Fibroblast of lung (primary cell): ENCODE data around the gene TLE6. TPM values are rescaled to one million over a fixed set of nuclear protein-coding genes. Genes with fewer than 3 reads are reported as not detected.

Experiments
- DNase-seq, 2 donors: peaks; one replicate each; pipeline versions ENCODE4 v3.0.0 to v3.0.0-alpha.2; 2010; ENCODE audit warnings: low read depth in 2 of 2
- H2AFZ ChIP-seq: 2 replicates; pipeline ENCODE4 v1.5.1; 2012; ENCODE audit warnings: low read length, control low read depth, inconsistent platforms
- H3K27ac ChIP-seq: 2 replicates; pipeline ENCODE4 v1.5.1; 2011; ENCODE audit warnings: low read length, control low read depth; ENCODE audit not compliant: insufficient read depth
- H3K27me3 ChIP-seq: 2 replicates; pipeline ENCODE4 v1.5.1; 2011; ENCODE audit warnings: mild to moderate bottlenecking, low read length; ENCODE audit not compliant: control insufficient read depth, insufficient read depth
- H3K36me3 ChIP-seq: 2 replicates; pipeline ENCODE4 v1.5.1; 2011; ENCODE audit warnings: low read length; ENCODE audit not compliant: control insufficient read depth, insufficient read depth
- H3K4me1 ChIP-seq: 2 replicates; pipeline ENCODE4 v1.5.1; 2011; ENCODE audit warnings: low read length; ENCODE audit not compliant: control insufficient read depth, insufficient read depth; ENCODE audit errors: extremely low read depth
- H3K4me2 ChIP-seq: 2 replicates; pipeline ENCODE4 v1.5.1; 2011; ENCODE audit warnings: low read length, control low read depth; ENCODE audit not compliant: insufficient read depth; ENCODE audit errors: extremely low read depth
- H3K4me3 ChIP-seq, 4 experiments: fragments of 200-600 bp in 1 of 4; sonication (generic) in 1 of 4; replicated peaks in 1 of 4; 2 replicates each; pipeline ENCODE4 v1.5.1; 2011 to 2016; ENCODE audit warnings: low read length in 4 of 4, low read depth in 3 of 4, mild to moderate bottlenecking in 3 of 4, control low read depth in 2 of 4, inconsistent platforms in 1 of 4, mixed read lengths in 1 of 4; ENCODE audit not compliant: insufficient read depth in 1 of 4; ENCODE audit errors: control extremely low read depth in 1 of 4
- H3K79me2 ChIP-seq: 2 replicates; pipeline ENCODE4 v1.5.1; 2012; ENCODE audit warnings: mild to moderate bottlenecking, low read length, inconsistent platforms; ENCODE audit not compliant: control insufficient read depth, insufficient read depth
- H3K9ac ChIP-seq: 2 replicates; pipeline ENCODE4 v1.5.1; 2011; ENCODE audit warnings: mild to moderate bottlenecking, low read length, control low read depth; ENCODE audit not compliant: insufficient read depth
- H3K9me3 ChIP-seq: 2 replicates; pipeline ENCODE4 v1.5.1; 2012; ENCODE audit warnings: low read depth, low read length; ENCODE audit not compliant: control insufficient read depth, insufficient read depth
- H4K20me1 ChIP-seq: 2 replicates; pipeline ENCODE4 v1.5.1; 2011; ENCODE audit warnings: low read length; ENCODE audit not compliant: control insufficient read depth, insufficient read depth; ENCODE audit errors: extremely low read depth
- EZH2 ChIP-seq: IDR thresholded peaks from 2 replicates; pipeline ENCODE4 v1.5.1; 2012; ENCODE audit warnings: low read length, control low read depth, mild to moderate bottlenecking; ENCODE audit errors: missing control alignments
- polyA plus RNA-seq, 2 donors: library from polyadenylated mRNA; depleted of rRNA in 1 of 2; stranded (reverse) in 1 of 2; unstranded in 1 of 2; fragments of >200 nt; gene quantifications; 2 replicates each; pipeline ENCODE4 v1.2.1, GENCODE V29; 2011 to 2012; ENCODE audit warnings: missing spikeins in 1 of 2
- total RNA-seq: library from RNA; depleted of rRNA; stranded (reverse); fragments of >200 nt; gene quantifications from 2 replicates; pipeline ENCODE4 v1.2.1, GENCODE V29; 2014
- TF ChIP-seq, protein P1 (sequence below), 2 donors: IDR thresholded peaks in 1 of 2; conservative IDR thresholded peaks in 1 of 2; 1 replicate in 1 of 2; 2 replicates in 1 of 2; pipeline ENCODE4 v1.5.1; 2011 to 2012; ENCODE audit warnings: low read length in 2 of 2, control low read depth in 1 of 2, inconsistent platforms in 1 of 2, low read depth in 1 of 2, mild to moderate bottlenecking in 1 of 2

TLE6 gene
- total and polyA plus RNA-seq, 2 donors (not counting 1 experiment from before 2014, with no cell fraction given) = 0.56 to 1.7 TPM

DNA sequence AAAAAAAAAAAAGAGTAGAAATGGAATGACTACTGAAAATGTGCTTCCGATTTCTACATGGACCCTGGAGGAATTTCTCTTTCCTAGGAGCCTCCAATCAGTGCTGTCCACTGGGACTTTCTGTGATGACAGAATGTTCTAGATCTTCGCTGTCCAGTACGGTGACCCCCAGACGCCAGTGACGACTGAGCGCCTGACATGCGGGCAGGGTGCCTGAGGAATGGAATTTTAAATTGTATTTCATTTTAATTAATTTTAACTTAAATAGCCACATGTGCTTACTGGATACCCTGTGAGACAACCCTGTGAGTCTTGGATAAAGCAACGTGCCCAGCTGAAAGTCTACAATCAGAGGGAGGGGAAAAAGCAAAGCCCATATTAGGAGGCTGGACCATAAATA, 4.1 kb upstream of the TLE6 start:
- Histone ChIP-seq H3K4me2 (no peak overlapping the region), H2AFZ (no peak overlapping the region), H3K79me2 (no peaks in the 10 kb centered on the region), H3K36me3 (no peaks in the 10 kb centered on the region), H3K4me3 (no peak overlapping the region), H3K9ac (no peak overlapping the region), H3K27ac (no peak overlapping the region), H3K27me3 (no peaks in the 10 kb centered on the region), H3K4me1 (peaks cover 6% of the 10 kb centered on the region), H3K9me3 (no peaks in the 10 kb centered on the region), H4K20me1 (no peaks in the 10 kb centered on the region)
- TF ChIP-seq, protein P1, sequence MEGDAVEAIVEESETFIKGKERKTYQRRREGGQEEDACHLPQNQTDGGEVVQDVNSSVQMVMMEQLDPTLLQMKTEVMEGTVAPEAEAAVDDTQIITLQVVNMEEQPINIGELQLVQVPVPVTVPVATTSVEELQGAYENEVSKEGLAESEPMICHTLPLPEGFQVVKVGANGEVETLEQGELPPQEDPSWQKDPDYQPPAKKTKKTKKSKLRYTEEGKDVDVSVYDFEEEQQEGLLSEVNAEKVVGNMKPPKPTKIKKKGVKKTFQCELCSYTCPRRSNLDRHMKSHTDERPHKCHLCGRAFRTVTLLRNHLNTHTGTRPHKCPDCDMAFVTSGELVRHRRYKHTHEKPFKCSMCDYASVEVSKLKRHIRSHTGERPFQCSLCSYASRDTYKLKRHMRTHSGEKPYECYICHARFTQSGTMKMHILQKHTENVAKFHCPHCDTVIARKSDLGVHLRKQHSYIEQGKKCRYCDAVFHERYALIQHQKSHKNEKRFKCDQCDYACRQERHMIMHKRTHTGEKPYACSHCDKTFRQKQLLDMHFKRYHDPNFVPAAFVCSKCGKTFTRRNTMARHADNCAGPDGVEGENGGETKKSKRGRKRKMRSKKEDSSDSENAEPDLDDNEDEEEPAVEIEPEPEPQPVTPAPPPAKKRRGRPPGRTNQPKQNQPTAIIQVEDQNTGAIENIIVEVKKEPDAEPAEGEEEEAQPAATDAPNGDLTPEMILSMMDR (conservative IDR thresholded peaks at IDR 0.05 in 1 of 2, IDR thresholded peaks at IDR 0.05 in 1 of 2; ENCODE audit: low read depth in 1 of 2, low read length in 2 of 2) = no peak
- no peak for TF ChIP-seq EZH2
- DNase-seq = no peak

DNA sequence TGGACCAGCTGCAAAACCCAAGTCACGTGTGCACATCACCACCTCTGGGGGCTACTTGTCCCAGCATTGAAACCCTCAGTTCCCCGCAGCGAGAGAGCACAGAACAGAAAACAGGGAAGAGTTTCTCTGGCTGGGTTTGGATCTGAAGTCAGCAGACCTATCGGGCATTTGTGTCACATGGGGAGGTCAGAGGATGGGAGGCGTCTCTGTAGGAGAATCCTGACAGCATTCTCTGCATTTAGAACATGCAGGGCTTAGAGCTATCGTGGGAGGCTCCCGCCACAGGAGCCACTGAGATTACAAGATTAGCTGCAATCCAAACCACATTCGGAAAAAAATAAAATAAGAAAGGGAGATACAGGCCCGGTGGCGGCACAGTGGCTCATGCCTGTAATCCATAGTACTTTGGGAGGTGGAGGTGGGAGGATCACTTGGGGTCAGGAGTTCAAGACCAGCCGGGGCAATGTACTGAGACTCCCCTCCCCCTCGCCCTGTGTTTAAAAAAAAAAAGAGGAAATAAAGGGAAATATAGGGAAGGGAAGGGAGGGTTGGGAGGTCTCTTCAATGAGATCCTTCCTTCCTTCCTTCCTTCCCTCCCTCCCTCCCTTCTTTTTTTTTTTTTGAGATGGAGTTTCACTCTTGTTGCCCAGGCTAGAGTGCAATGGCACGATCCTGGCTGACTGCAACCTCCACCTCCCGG, 2.9 kb upstream of the TLE6 start:
- no peak overlapping the region for H2AFZ ChIP-seq
- H3K4me3 ChIP-seq = no peak overlapping the region
- no peaks in the 10 kb centered on the region for H4K20me1 ChIP-seq
- H3K27ac ChIP-seq = no peak overlapping the region
- no peak overlapping the region for H3K4me2 ChIP-seq
- no peaks in the 10 kb centered on the region for H3K27me3 ChIP-seq
- no peaks in the 10 kb centered on the region for H3K79me2 ChIP-seq
- H3K9ac ChIP-seq = no peak overlapping the region
- H3K36me3 ChIP-seq = no peaks in the 10 kb centered on the region
- H3K9me3 ChIP-seq = no peaks in the 10 kb centered on the region
- peaks cover 6% of the 10 kb centered on the region for H3K4me1 ChIP-seq
- TF ChIP-seq, protein P1 (conservative IDR thresholded peaks at IDR 0.05 in 1 of 2, IDR thresholded peaks at IDR 0.05 in 1 of 2; ENCODE audit: low read depth in 1 of 2, low read length in 2 of 2) = no peak
- no peak for TF ChIP-seq EZH2
- peak in 1 of 2 donors; percentile 14 for DNase-seq

DNA sequence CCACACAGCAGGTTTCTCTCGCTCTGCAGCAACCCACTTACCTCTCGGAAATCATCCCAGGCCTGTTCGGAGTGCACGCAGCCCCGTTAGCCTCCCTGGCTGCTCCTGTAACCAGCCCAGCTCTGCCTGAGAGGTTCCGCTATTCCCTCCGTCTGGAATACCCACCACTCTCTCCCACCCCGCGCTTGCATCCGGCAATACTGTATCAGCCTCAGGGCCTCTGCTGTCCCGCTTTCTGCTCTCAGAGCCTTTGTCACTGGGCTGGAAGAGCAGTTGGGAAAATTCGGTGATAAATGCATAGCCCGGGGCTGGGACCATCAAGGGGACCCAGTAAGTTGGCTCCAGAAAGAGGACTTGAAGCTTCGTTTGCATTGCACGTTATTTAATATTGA, 759 bp upstream of the TLE6 start:
- no peaks in the 10 kb centered on the region for H3K36me3 ChIP-seq
- DNase-seq = no peak
- H3K79me2 ChIP-seq = no peaks in the 10 kb centered on the region
- peaks cover 6% of the 10 kb centered on the region for H3K4me1 ChIP-seq
- TF ChIP-seq, protein P1 (conservative IDR thresholded peaks at IDR 0.05 in 1 of 2, IDR thresholded peaks at IDR 0.05 in 1 of 2; ENCODE audit: low read depth in 1 of 2, low read length in 2 of 2) = no peak
- no peak for TF ChIP-seq EZH2
- H3K9ac ChIP-seq = no peak overlapping the region
- peak overlapping the region; percentile 71 for H2AFZ ChIP-seq
- no peak overlapping the region for H3K27ac ChIP-seq
- no peaks in the 10 kb centered on the region for H4K20me1 ChIP-seq
- no peaks in the 10 kb centered on the region for H3K27me3 ChIP-seq
- H3K9me3 ChIP-seq = no peaks in the 10 kb centered on the region
- H3K4me3 ChIP-seq = peak overlapping the region; percentile 53 to 72 (median 66)
- peak overlapping the region; percentile 89 for H3K4me2 ChIP-seq
